Vagina (tissue), 2 donors: ENCODE results near the gene WNT9B.

ENCODE experiments used
- POLR2A ChIP-seq, 2 donors: fragments of 450-650 bp; IDR thresholded peaks; one replicate each; pipeline ENCODE4 v1.6.1; 2017; ENCODE audit warnings: antibody characterized with exemption in 2 of 2, mild to moderate bottlenecking in 2 of 2, moderate library complexity in 2 of 2
- POLR2AphosphoS5 ChIP-seq, 2 donors: sonication (generic); formaldehyde crosslinking; IDR thresholded peaks; one replicate each; pipeline ENCODE4 v1.9.0; 2017; ENCODE audit warnings: antibody characterized with exemption in 2 of 2, mild to moderate bottlenecking in 2 of 2, low read depth in 1 of 2; ENCODE audit not compliant: insufficient read depth in 1 of 2
- TF ChIP-seq, protein P1 (sequence below), 3 experiments: fragments of 450-650 bp in 2 of 3; fragments of 200-600 bp in 1 of 3; sonication (generic) in 1 of 3; IDR thresholded peaks; one replicate each; pipeline ENCODE4 v1.5.1; 2017 to 2019; ENCODE audit warnings: antibody characterized with exemption in 3 of 3, mild to moderate bottlenecking in 2 of 3, moderate library complexity in 2 of 3

DNA sequence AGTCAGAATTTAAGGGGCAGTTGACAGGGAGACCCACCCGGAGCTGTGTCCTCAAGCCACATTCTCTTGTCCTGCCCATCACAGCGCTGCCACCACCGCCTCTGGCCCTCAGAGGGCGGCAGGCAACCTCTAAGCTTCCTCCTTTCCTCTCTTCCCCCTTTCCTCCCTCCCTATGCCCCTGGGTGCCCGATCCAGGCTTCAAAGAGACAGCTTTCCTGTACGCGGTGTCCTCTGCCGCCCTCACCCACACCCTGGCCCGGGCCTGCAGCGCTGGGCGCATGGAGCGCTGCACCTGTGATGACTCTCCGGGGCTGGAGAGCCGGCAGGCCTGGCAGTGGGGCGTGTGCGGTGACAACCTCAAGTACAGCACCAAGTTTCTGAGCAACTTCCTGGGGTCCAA, 23.5 kb downstream of the WNT9B start:
- TF ChIP-seq POLR2AphosphoS5 (IDR thresholded peaks at IDR 0.05; ENCODE audit: insufficient read depth in 1 of 2, low read depth in 1 of 2) (no peak), POLR2A (IDR thresholded peaks at IDR 0.05) (no peak)
- TF ChIP-seq, protein P1, sequence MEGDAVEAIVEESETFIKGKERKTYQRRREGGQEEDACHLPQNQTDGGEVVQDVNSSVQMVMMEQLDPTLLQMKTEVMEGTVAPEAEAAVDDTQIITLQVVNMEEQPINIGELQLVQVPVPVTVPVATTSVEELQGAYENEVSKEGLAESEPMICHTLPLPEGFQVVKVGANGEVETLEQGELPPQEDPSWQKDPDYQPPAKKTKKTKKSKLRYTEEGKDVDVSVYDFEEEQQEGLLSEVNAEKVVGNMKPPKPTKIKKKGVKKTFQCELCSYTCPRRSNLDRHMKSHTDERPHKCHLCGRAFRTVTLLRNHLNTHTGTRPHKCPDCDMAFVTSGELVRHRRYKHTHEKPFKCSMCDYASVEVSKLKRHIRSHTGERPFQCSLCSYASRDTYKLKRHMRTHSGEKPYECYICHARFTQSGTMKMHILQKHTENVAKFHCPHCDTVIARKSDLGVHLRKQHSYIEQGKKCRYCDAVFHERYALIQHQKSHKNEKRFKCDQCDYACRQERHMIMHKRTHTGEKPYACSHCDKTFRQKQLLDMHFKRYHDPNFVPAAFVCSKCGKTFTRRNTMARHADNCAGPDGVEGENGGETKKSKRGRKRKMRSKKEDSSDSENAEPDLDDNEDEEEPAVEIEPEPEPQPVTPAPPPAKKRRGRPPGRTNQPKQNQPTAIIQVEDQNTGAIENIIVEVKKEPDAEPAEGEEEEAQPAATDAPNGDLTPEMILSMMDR (IDR thresholded peaks at IDR 0.05) = no peak
